GM18519 (cell line): Measurements from ENCODE around the gene TTF2.
"Not testable (repeated sequence)": the region's sequence is repeated elsewhere in the genome, so short reads cannot be mapped to it uniquely, and the experiment has no call there.

Source experiments
- ATAC-seq: cut with Tn5 transposase; IDR thresholded peaks from one replicate; pipeline ENCODE4 v1.9.1; 2021; ENCODE audit warnings: mild to moderate bottlenecking, moderate library complexity; ENCODE audit not compliant: unreplicated experiment, low FRiP score

Gene TTF2

GRCh38 chr1:117087686-117088085 lies 27.6 kb downstream of the TTF2 start:
- no peak for ATAC-seq

GRCh38 chr1:117089996-117090395 lies 29.9 kb downstream of the TTF2 start:
- no peak for ATAC-seq

- no peak for ATAC-seq
Measured at GRCh38 chr1:117092594-117092993, 32.5 kb downstream of the TTF2 start.

GRCh38 chr1:117093091-117093534 lies 33.0 kb downstream of the TTF2 start:
- ATAC-seq: no peak

- peak; percentile 77 for ATAC-seq
Measured at GRCh38 chr1:117093870-117094621, 33.9 kb downstream of the TTF2 start.

- ATAC-seq: no peak
Measured at GRCh38 chr1:117094841-117095604, 34.9 kb downstream of the TTF2 start.

GRCh38 chr1:117096951-117097408 lies 36.9 kb downstream of the TTF2 start:
- ATAC-seq: no peak

GRCh38 chr1:117097443-117097842 lies 37.3 kb downstream of the TTF2 start:
- no peak for ATAC-seq

GRCh38 chr1:117098287-117098890 lies 38.3 kb downstream of the TTF2 start:
- no peak for ATAC-seq

- no peak for ATAC-seq
Measured at GRCh38 chr1:117101334-117101733, 41.2 kb downstream of the TTF2 start.

- ATAC-seq: not testable (repeated sequence)
Measured at GRCh38 chr1:117101858-117102257, 41.7 kb downstream of the TTF2 start.

- ATAC-seq: no peak
Measured at GRCh38 chr1:117104986-117105385, 44.9 kb downstream of the TTF2 start.

- ATAC-seq: no peak
Measured at GRCh38 chr1:117105722-117106121, 45.6 kb downstream of the TTF2 start.

- ATAC-seq: no peak
Measured at GRCh38 chr1:117106478-117106877, 46.4 kb downstream of the TTF2 start.

- ATAC-seq: no peak
Measured at GRCh38 chr1:117107364-117107763, 47.2 kb downstream of the TTF2 start.

GRCh38 chr1:117110774-117111173 lies 50.6 kb downstream of the TTF2 start:
- no peak for ATAC-seq

- ATAC-seq: no peak
Measured at GRCh38 chr1:117112047-117112717, 52.1 kb downstream of the TTF2 start.

GRCh38 chr1:117113199-117113598 lies 53.1 kb downstream of the TTF2 start:
- no peak for ATAC-seq

- ATAC-seq: no peak
Measured at GRCh38 chr1:117114877-117115276, 54.8 kb downstream of the TTF2 start.

GRCh38 chr1:117116090-117116783 lies 56.1 kb downstream of the TTF2 start:
- no peak for ATAC-seq
